Neuron (in vitro differentiated cells): ENCODE results near the gene TSPAN15.
"Not testable (repeated sequence)": the region's sequence is repeated elsewhere in the genome, so short reads cannot be mapped to it uniquely, and the experiment has no call there.

ENCODE experiments used
- H2AFZ ChIP-seq: one replicate; pipeline ENCODE4 v1.6.1; 2013; ENCODE audit warnings: low read depth, mild to moderate bottlenecking, inconsistent platforms, low read length, moderate library complexity
- H3K27me3 ChIP-seq: one replicate; pipeline ENCODE4 v1.6.1; 2013; ENCODE audit warnings: low read length; ENCODE audit not compliant: insufficient read depth
- H3K36me3 ChIP-seq: one replicate; pipeline ENCODE4 v1.6.1; 2013; ENCODE audit warnings: low read length; ENCODE audit not compliant: insufficient read depth
- H3K4me1 ChIP-seq: one replicate; pipeline ENCODE4 v1.6.1; 2013; ENCODE audit warnings: low read length; ENCODE audit not compliant: insufficient read depth
- H3K4me3 ChIP-seq: 2 replicates; pipeline ENCODE4 v1.5.1; 2013; ENCODE audit warnings: mild to moderate bottlenecking, low read length, moderate library complexity
- H3K9me3 ChIP-seq: one replicate; pipeline ENCODE4 v1.6.1; 2013; ENCODE audit warnings: low read length

Gene TSPAN15

DNA sequence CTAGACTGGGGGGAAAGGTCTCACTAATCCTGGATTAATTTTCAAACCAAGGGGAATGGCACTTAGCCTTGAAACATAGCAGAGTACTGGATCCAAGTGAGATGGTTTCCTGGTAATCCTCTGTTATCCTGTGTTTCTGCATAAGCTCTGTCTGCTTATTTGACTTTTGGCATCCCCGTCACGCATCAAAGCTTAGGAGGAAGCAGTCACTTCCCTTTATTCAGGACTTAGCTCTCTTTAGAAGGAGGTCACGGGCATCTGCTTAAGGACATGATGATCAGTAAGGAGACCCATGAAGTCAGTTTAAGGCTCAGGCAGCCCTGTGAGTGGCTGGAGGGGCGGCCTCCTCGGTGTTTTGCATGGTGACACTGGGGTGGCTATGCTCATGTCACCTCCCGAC lies 30.0 kb downstream of the TSPAN15 start:
- no peaks in the 10 kb centered on the region for H3K9me3 ChIP-seq
- H3K4me1 ChIP-seq, result no peaks in the 10 kb centered on the region
- no peaks in the 10 kb centered on the region for H3K36me3 ChIP-seq
- no peak overlapping the region for H2AFZ ChIP-seq
- H3K27me3 ChIP-seq, result no peaks in the 10 kb centered on the region
- H3K4me3 ChIP-seq, result no peak overlapping the region

GRCh38 chr10:69481811-69482524 lies 30.7 kb downstream of the TSPAN15 start:
- H3K9me3 ChIP-seq, result no peaks in the 10 kb centered on the region
- no peaks in the 10 kb centered on the region for H3K36me3 ChIP-seq
- no peak overlapping the region for H2AFZ ChIP-seq
- H3K4me1 ChIP-seq, result no peaks in the 10 kb centered on the region
- H3K4me3 ChIP-seq, result no peak overlapping the region
- no peaks in the 10 kb centered on the region for H3K27me3 ChIP-seq

DNA sequence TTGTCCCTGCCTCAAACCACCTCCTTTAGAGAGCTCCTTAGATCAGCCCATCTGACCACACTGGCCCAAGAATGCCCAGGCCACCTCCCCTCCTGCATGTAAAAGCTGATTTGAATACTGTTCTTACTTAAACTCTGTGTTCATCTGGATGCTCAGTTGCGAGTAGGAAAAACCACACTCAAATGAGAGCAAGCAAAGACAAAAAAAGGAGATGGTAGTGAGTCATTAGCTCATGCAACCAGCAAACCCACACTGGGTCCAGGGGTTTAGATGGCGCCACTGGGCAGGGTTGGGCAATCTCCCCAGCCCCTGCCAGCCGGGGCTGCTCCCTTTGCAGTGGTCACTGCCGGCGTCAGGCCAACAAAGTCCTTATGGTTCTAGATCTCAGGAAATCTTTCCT lies 32.7 kb downstream of the TSPAN15 start:
- Histone ChIP-seq H3K4me1 (no peaks in the 10 kb centered on the region), H3K36me3 (no peaks in the 10 kb centered on the region), H3K27me3 (no peaks in the 10 kb centered on the region), H3K9me3 (no peaks in the 10 kb centered on the region), H2AFZ (no peak overlapping the region), H3K4me3 (no peak overlapping the region)

DNA sequence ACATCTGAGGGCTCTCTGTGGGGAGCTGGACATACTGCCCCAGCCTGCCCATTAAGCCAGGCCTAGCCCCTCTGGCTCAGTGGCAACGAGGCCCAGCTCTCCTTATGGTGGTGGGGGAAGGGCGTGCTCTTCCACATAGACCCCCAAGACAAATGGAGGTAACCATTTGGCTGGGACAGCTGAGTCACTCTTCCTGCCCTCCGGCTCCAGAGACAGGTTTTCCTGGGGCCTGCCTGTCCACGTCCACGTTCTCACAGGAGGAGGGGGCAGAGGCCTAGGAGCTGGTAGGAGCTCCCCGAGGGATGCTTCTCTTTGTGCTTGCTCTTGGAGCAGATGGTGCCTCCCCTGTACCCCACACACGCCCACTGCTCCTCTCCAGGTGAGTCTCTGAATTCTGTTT lies 33.5 kb downstream of the TSPAN15 start:
- no peak overlapping the region for H3K4me3 ChIP-seq
- no peaks in the 10 kb centered on the region for H3K9me3 ChIP-seq

DNA sequence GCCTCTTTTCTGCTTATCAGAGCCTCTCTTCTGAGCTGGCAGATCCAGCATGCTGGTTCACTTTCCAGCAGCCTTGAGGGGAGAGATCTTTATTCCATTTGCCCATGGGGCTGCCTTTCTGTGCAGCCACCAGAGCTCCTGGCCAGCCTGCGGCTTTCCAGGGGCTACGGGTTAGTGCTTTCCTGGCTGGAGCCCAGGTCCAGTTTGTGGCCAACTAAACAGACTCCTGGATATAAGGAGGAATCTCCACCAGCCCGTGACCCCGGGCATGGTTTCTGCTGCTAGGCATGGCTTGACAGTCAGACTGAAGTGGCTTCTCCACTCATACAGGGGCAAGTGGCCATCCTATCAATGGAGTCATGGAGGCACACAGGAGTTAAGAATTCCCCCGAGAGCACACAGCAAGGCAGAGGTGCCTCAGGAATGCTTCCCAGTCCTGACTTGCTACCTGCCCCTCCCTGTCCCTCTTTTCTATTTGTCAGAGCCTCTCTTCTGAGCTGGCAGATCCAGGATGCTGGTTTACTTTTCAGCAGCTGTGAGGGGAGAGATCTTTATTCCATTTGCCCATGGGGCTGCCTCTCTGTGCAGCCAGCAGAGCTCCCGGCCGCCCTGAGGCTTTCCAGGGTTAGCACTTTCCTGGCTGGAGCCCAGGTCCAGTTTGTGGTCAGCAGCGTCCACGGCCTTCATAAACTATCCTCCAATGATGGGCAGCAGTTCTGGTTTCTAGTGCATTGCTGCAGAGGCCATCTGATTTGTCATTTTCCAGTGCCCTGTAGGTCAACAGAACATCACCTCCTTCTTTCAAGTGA lies 35.9 kb downstream of the TSPAN15 start:
- Histone ChIP-seq H3K27me3 (no peaks in the 10 kb centered on the region), H3K4me3 (no peak overlapping the region), H3K4me1 (no peaks in the 10 kb centered on the region)

More for the DNA sequence above, 33.5 kb downstream of the TSPAN15 start:
- H3K4me1 ChIP-seq, result no peaks in the 10 kb centered on the region
- no peaks in the 10 kb centered on the region for H3K36me3 ChIP-seq
- H3K27me3 ChIP-seq, result no peaks in the 10 kb centered on the region
- H2AFZ ChIP-seq, result no peak overlapping the region

GRCh38 chr10:69488149-69488844 lies 37.0 kb downstream of the TSPAN15 start:
- H3K27me3 ChIP-seq, H3K4me1 ChIP-seq, H2AFZ ChIP-seq, H3K36me3 ChIP-seq, H3K9me3 ChIP-seq, H3K4me3 ChIP-seq: not testable (repeated sequence)

More for the DNA sequence above, 35.9 kb downstream of the TSPAN15 start:
- H2AFZ ChIP-seq, result no peak overlapping the region
- H3K36me3 ChIP-seq, result no peaks in the 10 kb centered on the region
- no peaks in the 10 kb centered on the region for H3K9me3 ChIP-seq

DNA sequence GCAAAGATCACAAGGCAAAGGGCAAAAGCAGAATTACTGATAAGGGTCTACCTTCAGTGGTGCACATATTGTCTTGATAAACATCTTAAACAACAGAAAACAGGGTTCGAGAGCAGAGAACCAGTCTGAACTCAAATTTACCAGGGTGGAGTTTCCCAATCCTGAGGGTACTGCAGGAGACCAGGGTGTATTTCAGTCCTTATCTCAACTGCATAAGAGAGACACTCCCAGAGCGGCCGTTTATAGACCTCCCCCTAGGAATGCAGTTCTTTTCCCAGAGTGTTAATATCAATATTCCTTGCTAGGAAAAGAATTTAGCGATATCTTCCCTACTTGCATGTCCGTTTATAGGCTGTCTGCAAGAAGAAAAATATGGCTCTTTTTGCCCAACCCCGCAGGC lies 37.6 kb downstream of the TSPAN15 start:
- not testable (repeated sequence) for H3K9me3 ChIP-seq, H3K36me3 ChIP-seq, H3K4me1 ChIP-seq, H2AFZ ChIP-seq, H3K27me3 ChIP-seq, H3K4me3 ChIP-seq

DNA sequence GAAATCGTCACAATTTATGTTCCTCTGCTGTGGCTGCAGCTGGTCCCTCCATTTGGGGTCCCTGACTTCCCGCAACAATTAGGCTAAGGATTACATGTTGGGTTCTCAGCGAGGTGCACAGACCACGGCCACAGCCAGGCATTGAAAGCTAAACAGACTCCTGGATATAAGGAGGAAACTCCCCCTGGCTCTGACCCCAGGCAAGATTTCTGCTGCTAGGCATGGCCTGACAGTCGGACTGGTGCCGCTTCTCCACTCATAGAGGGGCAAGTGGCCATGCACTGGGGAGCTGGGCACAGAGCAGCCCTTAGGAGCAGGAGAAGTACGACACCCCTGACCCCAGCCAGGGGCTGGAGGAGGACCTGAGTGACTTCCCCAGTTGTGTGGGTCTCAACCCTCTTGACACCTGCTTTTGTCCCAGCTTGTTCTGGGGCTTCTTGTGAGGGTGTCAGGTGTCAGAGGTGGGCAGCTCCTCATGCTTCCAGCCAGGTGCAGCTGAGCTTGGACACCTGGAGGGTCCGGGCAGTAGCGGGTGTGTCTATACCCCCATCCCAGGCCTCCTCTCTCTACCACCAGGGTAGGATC lies 38.3 kb downstream of the TSPAN15 start:
- no peak overlapping the region for H3K4me3 ChIP-seq
- H3K36me3 ChIP-seq, result no peaks in the 10 kb centered on the region

GRCh38 chr10:69490876-69491275 lies 39.6 kb downstream of the TSPAN15 start:
- no peaks in the 10 kb centered on the region for H3K36me3 ChIP-seq
- peaks cover 10% of the 10 kb centered on the region for H3K27me3 ChIP-seq
- peaks cover 5% of the 10 kb centered on the region for H3K4me1 ChIP-seq
- H3K4me3 ChIP-seq, result no peak overlapping the region
- H2AFZ ChIP-seq, result no peak overlapping the region
- no peaks in the 10 kb centered on the region for H3K9me3 ChIP-seq

More for the DNA sequence above, 38.3 kb downstream of the TSPAN15 start:
- H3K27me3 ChIP-seq, result peaks cover 5% of the 10 kb centered on the region
- no peaks in the 10 kb centered on the region for H3K9me3 ChIP-seq
- peaks cover 2% of the 10 kb centered on the region for H3K4me1 ChIP-seq
- no peak overlapping the region for H2AFZ ChIP-seq

DNA sequence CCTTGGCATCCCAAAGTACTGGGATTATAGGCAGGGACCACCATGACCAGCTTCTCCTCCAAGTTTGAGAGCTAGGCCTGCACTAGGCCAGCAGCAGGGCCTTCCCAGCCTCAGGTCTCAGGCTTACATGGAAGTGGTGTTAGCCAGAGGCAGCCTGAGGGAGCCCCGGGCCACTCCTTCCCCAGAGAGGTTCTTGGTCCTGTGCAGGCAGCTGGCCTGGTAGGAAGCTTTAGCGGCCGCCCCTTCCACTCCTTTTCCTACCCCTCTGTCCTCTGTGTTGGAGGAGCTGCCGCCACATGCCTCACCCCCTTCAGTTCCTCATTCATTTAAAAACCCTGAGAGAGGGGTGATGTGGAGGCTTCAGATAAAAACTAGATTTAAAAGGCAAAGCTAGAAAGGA lies 40.3 kb downstream of the TSPAN15 start:
- Histone ChIP-seq H3K4me3 (no peak overlapping the region), H3K9me3 (no peaks in the 10 kb centered on the region)

GRCh38 chr10:69492091-69492745 lies 41.0 kb downstream of the TSPAN15 start:
- no peak overlapping the region for H3K4me3 ChIP-seq
- no peak overlapping the region for H2AFZ ChIP-seq
- H3K4me1 ChIP-seq, result peaks cover 5% of the 10 kb centered on the region
- H3K9me3 ChIP-seq, result no peaks in the 10 kb centered on the region
- H3K36me3 ChIP-seq, result no peaks in the 10 kb centered on the region
- peaks cover 10% of the 10 kb centered on the region for H3K27me3 ChIP-seq

More for the DNA sequence above, 40.3 kb downstream of the TSPAN15 start:
- Histone ChIP-seq H2AFZ (no peak overlapping the region), H3K27me3 (peaks cover 10% of the 10 kb centered on the region), H3K36me3 (no peaks in the 10 kb centered on the region), H3K4me1 (peaks cover 5% of the 10 kb centered on the region)

GRCh38 chr10:69492746-69493462 lies 41.6 kb downstream of the TSPAN15 start:
- Histone ChIP-seq H3K27me3 (peaks cover 10% of the 10 kb centered on the region), H3K36me3 (no peaks in the 10 kb centered on the region), H3K4me3 (no peak overlapping the region), H3K4me1 (peaks cover 5% of the 10 kb centered on the region), H2AFZ (no peak overlapping the region), H3K9me3 (no peaks in the 10 kb centered on the region)
